Activated T-helper 17 cell treated with anti-CD3 and anti-CD28 coated beads, Interleukin-2, amount 50 U/mL, for 72 hours (primary cell): Measurements from ENCODE around the gene RECQL5. TPM values are rescaled to one million over a fixed set of nuclear protein-coding genes. Genes with fewer than 3 reads are reported as not detected.
A peak's percentile ranks its signal among the peaks of the same experiment; 100 is the strongest.
"Not testable (repeated sequence)": the region's sequence is repeated elsewhere in the genome, so short reads cannot be mapped to it uniquely, and the experiment has no call there.

Experiments
- ATAC-seq: fragments of 150-1000 bp; cut with Tn5 transposase; replicated peaks from 2 replicates; pipeline ENCODE4 v1.10.0; 2021; ENCODE audit warnings: mild to moderate bottlenecking, moderate library complexity
- H3K27ac Mint-ChIP-seq: one replicate; pipeline ENCODE4 v1.8.0; 2022; ENCODE audit warnings: mixed read lengths
- H3K27me3 Mint-ChIP-seq: one replicate; pipeline ENCODE4 v1.8.0; 2022; ENCODE audit warnings: mixed read lengths
- H3K36me3 Mint-ChIP-seq: one replicate; pipeline ENCODE4 v1.8.0; 2022; ENCODE audit warnings: low read depth, mild to moderate bottlenecking, mixed read lengths
- H3K4me1 Mint-ChIP-seq: one replicate; pipeline ENCODE4 v1.8.0; 2022; ENCODE audit warnings: mixed read lengths
- H3K4me3 Mint-ChIP-seq: one replicate; pipeline ENCODE4 v1.8.0; 2022; ENCODE audit warnings: mild to moderate bottlenecking, mixed read lengths
- H3K9me3 Mint-ChIP-seq: one replicate; pipeline ENCODE4 v1.8.0; 2022; ENCODE audit warnings: mixed read lengths
- total RNA-seq, 2 donors: library from RNA; stranded (reverse); gene quantifications; one replicate each; pipeline ENCODE4 v1.2.3, GENCODE V29; 2022

Gene RECQL5
- total RNA-seq, 2 donors from 2014 or later = 29.7 to 35.6 TPM

- H3K9me3 Mint-ChIP-seq, ATAC-seq: not testable (repeated sequence)
These were observed 85.7 kb downstream of the RECQL5 start for GRCh38 chr17:75581121-75581725.

More at GRCh38 chr17:75581121-75581725, 85.7 kb downstream of the RECQL5 start:
- not testable (repeated sequence) for H3K27me3 Mint-ChIP-seq, H3K27ac Mint-ChIP-seq, H3K4me1 Mint-ChIP-seq, H3K36me3 Mint-ChIP-seq
- peak overlapping the region; percentile 72 for H3K4me3 Mint-ChIP-seq

Other genes with a start within 250 kb of the RECQL5 start
- 10 to 100 TPM; 76.5 to 79.8 TPM for gene TMEM94, start 210.5 kb downstream of the RECQL5 start, total RNA-seq
- gene CASKIN2, start 151.6 kb downstream of the RECQL5 start, total RNA-seq = 1 to 10 TPM; 2.9 to 5.4 TPM
- gene TSEN54, start 150.6 kb downstream of the RECQL5 start, total RNA-seq = 10 to 100 TPM; 25.3 to 46.4 TPM
- gene LLGL2, start 141.5 kb downstream of the RECQL5 start, total RNA-seq = 10 to 100 TPM; 16.7 to 24.1 TPM
- 10 to 100 TPM; 10.2 to 44.5 TPM for gene MYO15B, start 79.4 kb downstream of the RECQL5 start, total RNA-seq
- gene SMIM5, start 33.7 kb downstream of the RECQL5 start, total RNA-seq = under 1 TPM in 1 of 2 donors, not detected in 1; 0.21 TPM
- gene SAP30BP, start 184 bp upstream of the RECQL5 start, total RNA-seq = 10 to 100 TPM; 68.1 to 90.0 TPM
- gene ITGB4, start 54.3 kb upstream of the RECQL5 start, total RNA-seq = 1 to 10 TPM in 1 of 2 donors, under 1 TPM in 1; 0.54 to 1.2 TPM
- 10 to 100 TPM; 43.4 to 51.4 TPM for gene GALK1, start 98.0 kb upstream of the RECQL5 start, total RNA-seq
- gene UNK, start 117.7 kb upstream of the RECQL5 start, total RNA-seq = 10 to 100 TPM; 19.0 to 22.1 TPM
- 100 to 1,000 TPM; 153 to 160 TPM for gene UNC13D, start 177.2 kb upstream of the RECQL5 start, total RNA-seq
- gene WBP2, start 188.2 kb upstream of the RECQL5 start, total RNA-seq = 100 to 1,000 TPM in 1 of 2 donors, 10 to 100 TPM in 1; 67.4 to 127 TPM
- 10 to 100 TPM; 11.0 to 32.4 TPM for gene TRIM47, start 211.4 kb upstream of the RECQL5 start, total RNA-seq
- gene TRIM65, start 229.8 kb upstream of the RECQL5 start, total RNA-seq = 10 to 100 TPM; 20.3 to 33.9 TPM
- gene MRPL38, start 237.7 kb upstream of the RECQL5 start, total RNA-seq = 100 to 1,000 TPM in 1 of 2 donors, 10 to 100 TPM in 1; 74.2 to 113 TPM